PC-3 (cell line): ENCODE data around the gene KAZN. TPM values are rescaled to one million over a fixed set of nuclear protein-coding genes. Genes with fewer than 3 reads are reported as not detected.

Experiments
- ATAC-seq: fragments of 200-7000 bp; cut with Tn5 transposase; 2 replicates; pipeline ENCODE4 v1.9.1; 2020; ENCODE audit warnings: mild to moderate bottlenecking, moderate library complexity
- BruUV-seq: library from RNA; stranded (reverse); fragments of 400-500 nt; replicated peaks from 2 replicates; lab custom pipeline; 2021; lab: Mats Ljungman, UMichigan
- CTCF ChIA-PET: fragments of 300-600 bp; sonication (Branson Sonifier 250); formaldehyde crosslinking; loops from one replicate; lab custom pipeline; 2022; ENCODE audit warnings: antibody characterized with exemption; lab: Charles Lee
- POLR2A ChIA-PET: fragments of 300-600 bp; sonication (Branson Sonifier 250); formaldehyde crosslinking; loops from one replicate; lab custom pipeline; 2022; ENCODE audit warnings: antibody characterized with exemption; ENCODE audit not compliant: unreplicated experiment; lab: Charles Lee
- DNase-seq: peaks from one replicate; pipeline ENCODE4 v3.0.0-alpha.2; 2015
- H2AFZ ChIP-seq: fragments of 300-600 bp; sonication (generic); 2 replicates; pipeline ENCODE4 v1.6.0; 2016; ENCODE audit warnings: antibody characterized with exemption, low read length
- H3F3A ChIP-seq: fragments of 300-600 bp; sonication (generic); one replicate; pipeline ENCODE4 v1.6.0; 2017; ENCODE audit warnings: antibody characterized with exemption, low read length, control low read depth, mild to moderate bottlenecking; ENCODE audit not compliant: unreplicated experiment
- H3K27ac ChIP-seq: fragments of 300-600 bp; sonication (generic); 2 replicates; pipeline ENCODE4 v1.5.1; 2016; ENCODE audit warnings: mild to moderate bottlenecking, low read length
- H3K27me3 ChIP-seq: fragments of 300-600 bp; sonication (generic); 2 replicates; pipeline ENCODE4 v1.6.1; 2016; ENCODE audit warnings: low read length, mixed read lengths
- H3K36me3 ChIP-seq: fragments of 300-600 bp; sonication (generic); 2 replicates; pipeline ENCODE4 v1.6.1; 2016; ENCODE audit warnings: low read depth, mixed run types, low read length, mixed read lengths
- H3K4me1 ChIP-seq: fragments of 300-600 bp; sonication (generic); 2 replicates; pipeline ENCODE4 v1.5.1; 2016; ENCODE audit warnings: low read length; ENCODE audit not compliant: insufficient read depth
- H3K4me2 ChIP-seq: fragments of 300-600 bp; sonication (generic); 2 replicates; pipeline ENCODE4 v1.6.0; 2016; ENCODE audit warnings: low read length
- H3K4me3 ChIP-seq: fragments of 300-600 bp; sonication (generic); 2 replicates; pipeline ENCODE4 v1.5.1; 2016; ENCODE audit warnings: mild to moderate bottlenecking, low read length, mixed read lengths
- H3K79me2 ChIP-seq: fragments of 300-600 bp; sonication (generic); 2 replicates; pipeline ENCODE4 v1.6.1; 2017; ENCODE audit warnings: low read length, mixed read lengths
- H3K9ac ChIP-seq: fragments of 300-600 bp; sonication (generic); 2 replicates; pipeline ENCODE4 v1.6.0; 2016; ENCODE audit warnings: mild to moderate bottlenecking, low read length
- H3K9me2 ChIP-seq: fragments of 300-600 bp; sonication (generic); replicated peaks from 2 replicates; pipeline ENCODE4 v1.6.1; 2016; ENCODE audit warnings: mixed run types, low read length, mixed read lengths
- H3K9me3 ChIP-seq: fragments of 300-600 bp; sonication (generic); 2 replicates; pipeline ENCODE4 v1.6.1; 2016; ENCODE audit warnings: low read length, mixed read lengths
- H4K20me1 ChIP-seq: fragments of 300-600 bp; sonication (generic); 2 replicates; pipeline ENCODE4 v1.6.1; 2016; ENCODE audit warnings: low read length, mixed read lengths
- EZH2 ChIP-seq: fragments of 300-600 bp; sonication (generic); IDR thresholded peaks from one replicate; pipeline ENCODE4 v1.6.1; 2017; ENCODE audit warnings: antibody characterized with exemption, mild to moderate bottlenecking, low read length; ENCODE audit not compliant: unreplicated experiment
- EZH2phosphoT487 ChIP-seq: fragments of 300-600 bp; sonication (generic); IDR thresholded peaks from 2 replicates; pipeline ENCODE4 v1.6.1; 2018; ENCODE audit warnings: mild to moderate bottlenecking, antibody characterized with exemption, low read length, borderline replicate concordance
- intact Hi-C: fragments of 100-400 bp; cut with micrococcal nuclease; formaldehyde crosslinking; loops from 2 replicates; pipeline ENCODE4 v1.9.0; 2023
- total RNA-seq: library from RNA; depleted of rRNA; stranded (reverse); fragments of >200 nt; gene quantifications from 2 replicates; pipeline ENCODE4 v1.2.3, GENCODE V29; 2014
- TF ChIP-seq, protein P1 (sequence below): fragments of 300-600 bp; sonication (generic); conservative IDR thresholded peaks from 2 replicates; pipeline ENCODE4 v1.5.1; 2017; ENCODE audit warnings: antibody characterized with exemption, low read depth, mild to moderate bottlenecking, low read length

KAZN gene
- total RNA-seq, 1 experiment from 2014 or later: 2.0 TPM

DNA sequence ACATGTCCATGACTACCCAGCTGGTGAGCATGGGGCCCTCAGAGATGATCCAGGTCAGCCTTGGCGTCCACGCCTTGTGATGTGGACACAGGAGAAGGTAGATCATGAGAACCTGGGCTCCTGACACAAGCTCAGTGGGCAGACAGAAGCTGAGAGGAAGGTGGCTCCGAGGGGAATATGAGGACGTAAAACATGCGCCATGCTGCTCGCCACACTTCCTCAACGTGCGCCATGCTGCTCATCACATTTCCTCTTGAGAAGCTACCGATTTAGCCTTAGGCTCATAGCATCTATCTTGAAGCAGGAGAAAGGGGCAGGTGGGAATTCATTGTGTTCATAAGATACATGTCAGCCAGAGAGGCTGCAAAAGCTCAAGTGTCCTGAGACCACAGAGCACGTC is 176.9 kb downstream of the KAZN start:
- Histone ChIP-seq H3K4me2 (no peak overlapping the region), H3K79me2 (no peaks in the 10 kb centered on the region), H2AFZ (no peak overlapping the region), H3K9me3 (no peaks in the 10 kb centered on the region), H4K20me1 (no peaks in the 10 kb centered on the region), H3K27me3 (no peaks in the 10 kb centered on the region), H3K9me2 (no peaks in the 10 kb centered on the region), H3K27ac (no peak overlapping the region), H3K36me3 (no peaks in the 10 kb centered on the region), H3K4me1 (no peaks in the 10 kb centered on the region), H3K9ac (no peak overlapping the region), H3K4me3 (no peak overlapping the region), H3F3A (no peaks in the 10 kb centered on the region)
- DNase-seq (no peak), ATAC-seq (no peak)
- ChIA-PET POLR2A (no interaction called here), CTCF (no interaction called here)
- no TSS peak for BruUV-seq
- intact Hi-C loops: no loop called here
- no peak for TF ChIP-seq EZH2phosphoT487

- BruUV-seq: no TSS peak
- Histone ChIP-seq H4K20me1 (no peaks in the 10 kb centered on the region), H3K36me3 (no peaks in the 10 kb centered on the region), H3K79me2 (no peaks in the 10 kb centered on the region), H3F3A (no peaks in the 10 kb centered on the region), H3K9ac (no peak overlapping the region), H3K9me2 (no peaks in the 10 kb centered on the region), H3K27ac (no peak overlapping the region), H3K4me3 (no peak overlapping the region), H3K4me1 (no peaks in the 10 kb centered on the region), H3K27me3 (no peaks in the 10 kb centered on the region), H3K9me3 (no peaks in the 10 kb centered on the region), H2AFZ (no peak overlapping the region), H3K4me2 (no peak overlapping the region)
- TF ChIP-seq EZH2phosphoT487 (no peak), EZH2 (no peak)
- TF ChIP-seq, protein P1, sequence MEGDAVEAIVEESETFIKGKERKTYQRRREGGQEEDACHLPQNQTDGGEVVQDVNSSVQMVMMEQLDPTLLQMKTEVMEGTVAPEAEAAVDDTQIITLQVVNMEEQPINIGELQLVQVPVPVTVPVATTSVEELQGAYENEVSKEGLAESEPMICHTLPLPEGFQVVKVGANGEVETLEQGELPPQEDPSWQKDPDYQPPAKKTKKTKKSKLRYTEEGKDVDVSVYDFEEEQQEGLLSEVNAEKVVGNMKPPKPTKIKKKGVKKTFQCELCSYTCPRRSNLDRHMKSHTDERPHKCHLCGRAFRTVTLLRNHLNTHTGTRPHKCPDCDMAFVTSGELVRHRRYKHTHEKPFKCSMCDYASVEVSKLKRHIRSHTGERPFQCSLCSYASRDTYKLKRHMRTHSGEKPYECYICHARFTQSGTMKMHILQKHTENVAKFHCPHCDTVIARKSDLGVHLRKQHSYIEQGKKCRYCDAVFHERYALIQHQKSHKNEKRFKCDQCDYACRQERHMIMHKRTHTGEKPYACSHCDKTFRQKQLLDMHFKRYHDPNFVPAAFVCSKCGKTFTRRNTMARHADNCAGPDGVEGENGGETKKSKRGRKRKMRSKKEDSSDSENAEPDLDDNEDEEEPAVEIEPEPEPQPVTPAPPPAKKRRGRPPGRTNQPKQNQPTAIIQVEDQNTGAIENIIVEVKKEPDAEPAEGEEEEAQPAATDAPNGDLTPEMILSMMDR: no peak
- ChIA-PET CTCF (no interaction called here), POLR2A (no interaction called here)
- DNase-seq (no peak), ATAC-seq (no peak)
- intact Hi-C loops: no loop called here
These were observed 179.3 kb downstream of the KAZN start for GRCh38 chr1:14777516-14778506.

GRCh38 chr1:14778541-14778897 is 180.0 kb downstream of the KAZN start:
- Histone ChIP-seq H3K27ac (no peak overlapping the region), H4K20me1 (no peaks in the 10 kb centered on the region), H3K9me3 (no peaks in the 10 kb centered on the region), H2AFZ (no peak overlapping the region), H3K9me2 (no peaks in the 10 kb centered on the region), H3K4me3 (no peak overlapping the region), H3K79me2 (no peaks in the 10 kb centered on the region), H3K9ac (no peak overlapping the region), H3K27me3 (no peaks in the 10 kb centered on the region), H3K36me3 (no peaks in the 10 kb centered on the region), H3K4me1 (no peaks in the 10 kb centered on the region), H3F3A (no peaks in the 10 kb centered on the region), H3K4me2 (no peak overlapping the region)
- no peak for DNase-seq
- CTCF ChIA-PET: no interaction called here
- POLR2A ChIA-PET: no interaction called here
- no TSS peak for BruUV-seq
- intact Hi-C loops: no loop called here
- ATAC-seq: no peak
- TF ChIP-seq EZH2 (no peak), EZH2phosphoT487 (no peak)
- TF ChIP-seq, protein P1: no peak
